GM18502 (cell line): ENCODE data around the gene PRPF38A.
A peak's percentile ranks its signal among the peaks of the same experiment; 100 is the strongest.

Experiments used
- ATAC-seq: cut with Tn5 transposase; IDR thresholded peaks from one replicate; pipeline ENCODE4 v1.9.1; 2021; ENCODE audit warnings: mild to moderate bottlenecking; ENCODE audit not compliant: unreplicated experiment, poor library complexity

PRPF38A gene

DNA sequence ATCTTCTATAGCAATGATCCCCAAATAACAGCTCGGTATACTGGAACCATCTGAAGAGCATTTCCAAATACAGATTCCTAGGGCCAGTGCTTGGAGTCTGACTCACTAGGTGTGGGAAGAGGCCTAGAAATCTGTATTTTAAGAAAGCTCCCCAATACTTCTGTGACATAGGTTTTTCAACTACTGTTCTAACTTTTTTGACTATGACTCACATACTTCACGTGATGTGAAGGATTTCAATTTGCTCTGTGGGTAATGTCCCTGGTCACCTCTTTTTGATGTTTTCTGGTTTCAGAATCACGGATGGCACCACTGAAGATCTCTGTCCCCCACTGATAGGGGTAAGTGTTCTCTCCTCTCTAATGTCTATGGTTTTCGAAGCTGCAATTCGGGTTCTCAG lies 11.2 kb upstream of the PRPF38A start:
- no peak for ATAC-seq

DNA sequence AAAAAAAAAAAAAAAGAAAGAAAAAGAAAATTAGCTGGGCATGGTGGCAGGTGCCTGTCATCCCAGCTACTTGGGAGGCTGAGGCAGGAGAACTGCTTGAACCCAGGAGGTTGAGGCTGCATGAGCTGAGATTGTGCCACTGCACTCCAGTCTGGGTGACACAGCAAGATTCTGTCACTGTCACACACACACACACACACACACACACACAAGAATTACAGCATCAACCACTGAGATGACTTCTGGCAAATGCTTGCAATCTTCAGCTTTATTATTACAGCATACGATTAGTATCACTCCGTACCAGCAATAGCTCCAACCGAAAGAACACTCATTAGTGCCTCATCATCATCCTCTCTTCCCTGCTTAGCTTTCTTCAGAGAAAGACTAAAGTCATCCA lies 4.8 kb upstream of the PRPF38A start:
- no peak for ATAC-seq

DNA sequence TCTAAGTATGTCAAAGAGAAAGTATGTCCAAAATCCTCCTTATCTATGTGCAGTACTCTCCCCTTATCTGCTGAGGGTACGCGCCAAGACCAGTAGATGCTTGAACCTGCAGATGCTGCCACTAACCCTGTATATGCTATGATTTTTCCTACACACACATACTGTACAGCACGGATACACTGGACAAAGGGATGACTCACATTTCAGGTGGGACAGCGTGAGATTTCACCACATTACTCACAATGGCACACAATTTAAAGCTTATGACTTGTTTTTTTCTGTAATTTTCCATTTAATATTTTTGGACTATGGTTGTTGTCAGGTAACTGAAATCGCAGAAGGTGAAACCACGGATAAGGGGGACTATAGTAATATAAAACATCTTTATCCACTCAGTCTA lies 4.3 kb upstream of the PRPF38A start:
- no peak for ATAC-seq

DNA sequence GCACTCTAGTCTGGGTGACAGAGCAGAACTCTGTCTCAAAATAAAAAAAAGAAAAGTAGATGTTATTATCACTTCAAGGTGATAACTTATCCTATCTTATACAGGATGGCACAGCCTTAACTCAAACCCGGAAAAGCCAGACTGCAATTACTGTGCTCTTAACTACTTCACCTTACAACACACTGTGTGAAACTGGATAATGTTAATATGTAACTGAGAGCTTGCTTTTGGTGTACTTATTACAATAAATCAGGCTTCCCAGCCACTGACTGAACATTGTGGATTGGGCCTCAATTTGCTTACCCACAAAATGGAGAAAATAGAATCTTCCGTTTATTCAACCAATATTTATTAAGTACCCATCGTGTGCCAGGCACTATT lies 1.6 kb upstream of the PRPF38A start:
- ATAC-seq = no peak

DNA sequence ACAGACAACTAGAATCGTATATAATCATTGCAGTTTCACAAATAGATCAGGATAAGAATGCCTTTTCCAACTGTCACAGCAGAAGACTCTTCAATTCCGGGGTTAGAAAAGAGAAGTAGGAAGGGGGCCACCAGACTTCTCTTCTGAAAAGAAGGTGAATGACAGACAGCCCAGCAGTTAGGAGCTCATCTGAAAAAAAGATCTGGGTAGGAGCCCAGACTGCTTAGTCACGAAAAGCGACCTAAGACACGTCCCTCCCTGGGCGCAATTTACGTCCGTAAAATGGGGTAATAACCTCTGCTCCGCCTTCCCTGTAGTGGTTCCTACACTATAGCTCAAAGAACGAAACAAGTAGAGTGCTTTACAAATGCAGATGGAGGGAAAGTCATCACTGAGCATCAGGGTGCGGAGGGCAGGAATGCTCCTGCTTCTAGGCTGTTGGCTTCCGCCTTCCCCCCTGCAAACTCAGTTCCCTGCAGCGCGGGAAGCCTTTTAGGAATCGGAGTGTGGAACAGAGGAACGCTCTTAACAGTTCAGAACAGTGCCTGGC lies 761 bp upstream of the PRPF38A start:
- peak; percentile 40 for ATAC-seq

DNA sequence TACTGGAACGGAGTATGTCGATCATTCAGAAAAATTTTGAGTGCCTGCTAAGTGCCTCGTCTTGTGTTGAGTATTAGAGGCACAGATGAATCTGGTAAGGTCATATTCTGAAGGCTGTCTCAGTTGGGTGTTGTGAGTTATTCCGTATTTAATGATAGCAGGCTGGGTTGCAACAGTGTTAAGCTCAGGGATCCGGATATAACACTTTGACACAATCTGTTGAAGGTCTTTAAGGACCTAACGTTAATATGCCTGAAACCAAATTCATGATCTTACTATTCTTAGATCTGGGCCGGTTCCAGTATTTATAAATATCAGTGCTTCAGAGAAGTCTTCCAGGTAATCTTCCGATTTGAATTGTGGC lies 555 bp downstream of the PRPF38A start:
- no peak for ATAC-seq

DNA sequence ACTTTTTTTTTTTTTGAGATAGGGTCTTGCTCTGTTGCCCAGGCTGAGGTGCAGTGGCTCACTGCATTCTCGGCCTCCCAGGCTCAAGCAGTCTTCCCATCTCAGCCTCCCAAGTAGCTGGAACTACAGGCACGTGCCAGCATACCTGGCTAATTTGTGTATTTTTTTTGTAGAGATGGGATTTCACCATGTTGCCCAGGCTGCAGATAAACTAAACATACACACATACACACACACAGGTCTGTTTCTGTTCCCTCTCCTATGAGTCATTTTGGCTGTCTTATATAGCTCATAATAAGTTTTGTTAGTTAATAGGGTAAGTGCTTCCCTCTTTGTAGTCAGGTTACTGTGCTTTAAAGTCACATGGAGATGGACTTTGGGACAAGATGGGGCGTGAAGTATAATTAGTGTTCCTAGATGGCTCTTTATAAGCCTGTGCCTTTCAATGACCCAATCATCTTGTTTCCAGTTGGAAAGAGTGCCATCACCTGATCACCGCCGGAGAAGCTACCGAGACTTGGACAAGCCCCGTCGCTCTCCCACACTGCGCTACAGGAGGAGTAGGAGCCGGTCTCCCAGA lies 9.1 kb downstream of the PRPF38A start:
- no peak for ATAC-seq

DNA sequence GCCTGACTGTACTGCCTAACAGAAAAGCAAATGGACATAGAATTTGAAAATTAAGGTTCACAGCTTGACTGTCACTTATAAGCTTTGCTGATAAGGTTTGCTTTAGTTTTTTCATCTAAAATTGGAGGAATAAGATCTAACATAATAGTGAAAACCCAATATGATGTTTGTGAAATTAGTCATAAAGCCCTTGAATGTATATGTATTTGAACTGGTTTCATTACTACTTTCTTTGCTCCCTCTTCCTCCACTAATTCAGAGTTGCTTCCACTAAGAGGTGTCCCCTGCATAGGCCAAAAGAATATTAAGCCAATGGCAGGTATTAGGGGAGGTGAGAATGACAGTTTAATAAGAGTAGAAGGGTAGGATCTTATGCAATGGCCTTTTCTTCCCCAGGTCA lies 10.5 kb downstream of the PRPF38A start:
- no peak for ATAC-seq

DNA sequence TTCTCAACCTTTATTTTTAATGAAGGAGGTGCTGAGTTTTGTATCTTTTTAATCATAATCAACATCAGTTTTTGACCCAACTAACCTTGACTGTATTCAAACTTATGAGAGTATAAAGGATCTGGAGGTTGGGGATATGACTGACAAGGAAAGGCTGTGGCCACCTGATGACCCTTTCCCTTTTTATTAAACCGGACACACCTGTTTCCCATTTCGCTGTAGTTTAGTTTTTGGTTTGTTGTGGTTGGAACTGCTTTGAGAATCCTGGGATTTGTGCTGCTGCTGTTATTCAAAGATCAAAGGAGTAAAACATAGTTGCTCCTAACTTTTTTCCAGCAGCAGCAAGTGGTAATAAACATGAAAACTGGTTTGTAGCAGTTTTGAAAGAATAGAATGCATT lies 12.4 kb downstream of the PRPF38A start:
- no peak for ATAC-seq

DNA sequence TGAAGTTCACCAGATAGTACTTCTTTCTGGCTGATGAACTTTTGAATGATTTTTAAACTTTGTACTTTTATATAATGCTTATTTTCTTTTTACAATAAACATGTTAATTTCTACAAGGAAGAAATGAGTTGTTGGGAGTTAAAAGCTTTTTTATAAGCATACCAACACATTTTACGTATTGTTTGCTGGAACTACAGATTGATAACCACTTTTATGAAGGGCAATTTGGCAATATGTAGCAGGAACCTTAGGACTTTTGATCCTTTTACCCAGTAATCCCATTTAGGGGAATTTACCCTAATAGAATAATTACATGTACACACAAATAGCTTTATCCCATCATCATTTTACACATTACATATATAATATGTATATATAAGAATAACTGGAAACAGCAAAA lies 16.3 kb downstream of the PRPF38A start:
- no peak for ATAC-seq

DNA sequence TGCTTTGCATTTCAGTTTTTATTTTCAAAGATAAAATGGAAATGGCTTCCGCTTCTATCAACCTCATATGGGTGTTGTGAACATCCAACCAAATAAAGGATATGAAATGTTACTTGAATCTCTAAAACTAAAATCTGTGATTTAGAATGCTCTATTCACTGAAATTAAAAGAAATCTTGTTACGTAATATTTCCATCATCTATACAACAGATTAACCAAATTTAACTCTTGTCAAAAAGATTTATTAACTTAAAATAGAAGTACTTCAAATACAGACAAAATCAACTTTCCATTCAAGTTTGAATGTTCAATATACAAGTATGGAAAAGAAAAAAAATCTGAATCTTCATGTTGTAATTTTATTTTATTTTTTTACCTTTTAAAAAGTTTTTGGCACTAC lies 18.7 kb downstream of the PRPF38A start:
- no peak for ATAC-seq

DNA sequence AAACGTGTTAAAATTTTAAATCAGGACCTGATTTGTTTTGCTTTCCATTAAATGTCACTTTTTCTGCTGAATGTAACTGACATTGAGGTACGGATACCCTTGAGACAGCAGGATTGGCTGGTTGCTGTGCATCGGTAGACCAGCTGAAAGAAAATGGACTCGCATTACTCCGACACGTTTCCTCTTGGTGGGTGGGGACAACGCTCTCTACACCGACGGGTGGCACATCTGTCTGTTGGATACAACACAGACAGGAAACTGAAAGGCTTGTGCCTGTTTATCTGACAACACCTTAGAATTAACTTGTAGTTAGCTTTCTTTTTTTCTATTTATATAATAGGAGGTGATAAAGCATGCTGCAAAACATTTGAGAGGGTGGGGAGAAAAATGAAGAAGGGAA lies 19.4 kb downstream of the PRPF38A start:
- ATAC-seq = no peak

DNA sequence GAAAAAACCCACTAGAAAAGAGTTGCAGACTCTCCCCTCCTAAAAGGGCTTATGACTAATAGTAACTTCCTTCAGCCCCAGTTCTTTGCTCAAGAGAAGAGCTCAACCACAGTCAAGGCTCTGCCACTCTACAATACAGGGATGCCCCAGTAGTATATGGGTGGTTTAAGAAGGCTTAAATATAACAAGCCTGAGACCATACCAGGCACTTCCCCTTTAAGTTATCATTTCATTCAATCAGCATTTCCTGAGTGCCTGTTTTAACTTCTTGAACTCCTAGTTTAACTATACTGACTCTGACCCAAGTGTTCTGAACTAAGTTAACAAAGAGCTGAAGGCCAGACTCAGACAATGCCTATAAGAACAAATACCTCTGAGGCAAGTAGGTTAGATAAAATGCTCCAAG lies 19.8 kb downstream of the PRPF38A start:
- no peak for ATAC-seq

DNA sequence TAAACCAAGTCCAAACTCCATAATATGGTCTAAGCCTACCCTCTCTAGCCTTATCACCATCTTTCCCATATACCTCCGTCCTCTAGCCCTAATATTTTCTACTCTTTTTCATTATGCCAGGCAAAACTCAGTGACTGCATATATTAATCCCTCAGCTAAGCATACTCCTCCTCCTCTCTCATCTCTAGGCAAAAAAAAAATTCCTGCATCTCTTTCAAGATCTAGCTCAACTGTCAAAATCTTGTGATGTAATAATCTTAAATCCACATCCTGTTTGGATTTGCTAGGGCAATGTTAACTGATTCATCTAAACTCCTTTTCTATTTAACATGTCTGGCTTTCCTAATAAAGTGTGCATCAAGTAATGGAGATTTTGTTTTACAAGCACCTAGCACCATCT lies 20.4 kb downstream of the PRPF38A start:
- no peak for ATAC-seq

DNA sequence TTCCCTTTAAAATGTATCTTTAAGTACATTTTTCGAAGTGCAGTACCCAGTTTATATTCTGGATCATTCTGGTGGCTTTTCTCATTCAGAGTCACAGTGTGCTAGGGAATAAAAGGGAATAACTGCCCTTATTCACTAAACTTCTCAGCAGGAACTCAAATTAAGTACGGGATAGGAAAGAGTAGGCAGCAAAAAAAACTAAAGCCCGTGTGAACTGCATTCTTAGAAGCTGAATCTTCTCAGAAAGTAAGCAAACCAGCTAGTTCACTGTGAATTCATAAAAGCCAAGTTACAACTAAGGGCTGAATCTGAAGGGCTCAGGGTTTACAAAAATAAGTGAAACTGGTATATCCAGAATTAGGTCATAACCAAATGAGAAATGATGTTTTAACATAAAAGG lies 22.0 kb downstream of the PRPF38A start:
- no peak for ATAC-seq

DNA sequence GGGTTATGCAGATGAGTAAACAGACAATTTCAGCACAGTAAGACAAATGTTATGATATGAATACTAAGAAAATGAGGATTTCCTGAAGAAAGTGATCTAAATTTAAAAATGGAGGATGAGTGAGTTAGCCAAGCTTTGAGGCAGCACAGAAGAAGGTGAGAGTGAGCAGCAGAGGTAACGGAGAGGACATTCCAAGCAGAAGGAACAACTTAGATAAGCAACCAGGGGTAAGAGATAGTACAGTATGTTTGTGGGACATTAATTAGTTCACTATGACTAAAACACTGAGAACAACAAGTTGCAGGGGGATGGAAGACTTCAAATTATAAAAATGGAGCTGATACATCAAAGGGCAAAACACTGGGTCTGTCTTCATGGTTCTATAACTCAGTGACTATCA lies 22.8 kb downstream of the PRPF38A start:
- ATAC-seq = no peak

DNA sequence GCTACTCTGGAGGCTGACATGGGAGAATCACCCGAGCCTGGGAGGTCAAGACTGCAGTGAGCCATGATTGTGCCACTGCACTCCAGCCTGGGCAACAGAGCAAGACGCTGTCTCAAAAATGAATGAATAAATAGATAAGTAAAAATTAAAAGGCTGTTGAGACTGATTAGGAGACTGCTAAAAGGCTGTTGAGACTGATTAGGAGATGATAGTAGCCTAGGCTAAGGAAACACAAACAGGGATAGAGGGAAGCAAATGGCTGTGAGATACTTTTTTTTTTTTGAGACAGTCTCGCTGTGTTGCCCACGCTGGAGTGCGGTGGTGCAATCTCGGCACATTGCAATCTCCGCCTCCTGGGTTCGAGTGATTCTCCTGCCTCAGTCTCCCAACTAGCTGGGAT lies 28.4 kb downstream of the PRPF38A start:
- ATAC-seq = no peak

DNA sequence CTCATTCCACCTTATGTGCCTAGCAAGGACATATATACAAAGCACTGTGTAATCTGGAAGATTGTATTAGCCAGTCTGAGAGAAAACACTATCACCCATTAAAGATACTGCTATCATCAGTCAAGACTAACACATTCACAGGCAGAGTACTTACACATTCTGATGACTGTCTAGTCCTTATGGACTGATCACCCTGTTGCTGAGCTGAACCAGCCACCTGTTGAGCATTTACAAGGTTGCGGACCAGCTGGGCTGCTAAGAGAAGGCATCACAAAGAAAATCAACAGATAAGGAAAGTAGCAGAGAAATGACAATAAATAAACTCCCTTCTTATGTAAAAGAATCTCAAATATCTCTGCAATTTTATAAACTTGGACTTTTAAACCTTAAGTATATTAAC lies 30.8 kb downstream of the PRPF38A start:
- no peak for ATAC-seq

DNA sequence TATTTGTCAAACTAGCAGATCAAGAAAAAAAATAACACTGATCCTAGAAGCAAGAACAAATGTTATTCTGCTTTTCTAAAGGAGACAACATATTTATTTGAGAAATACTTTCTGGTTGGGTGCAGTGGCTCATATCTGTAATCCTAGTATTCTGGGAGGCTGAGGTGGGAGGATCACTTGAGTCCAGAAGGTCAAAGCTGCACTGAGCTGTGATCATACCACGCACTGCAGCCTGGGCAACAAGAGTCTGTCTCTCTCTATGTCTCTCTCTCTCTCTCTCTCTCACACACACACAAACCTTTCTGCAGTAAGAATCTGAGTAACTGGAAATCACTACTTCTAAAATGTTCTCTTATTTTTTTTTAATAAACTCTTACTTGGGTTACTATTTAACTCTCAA lies 31.2 kb downstream of the PRPF38A start:
- no peak for ATAC-seq

DNA sequence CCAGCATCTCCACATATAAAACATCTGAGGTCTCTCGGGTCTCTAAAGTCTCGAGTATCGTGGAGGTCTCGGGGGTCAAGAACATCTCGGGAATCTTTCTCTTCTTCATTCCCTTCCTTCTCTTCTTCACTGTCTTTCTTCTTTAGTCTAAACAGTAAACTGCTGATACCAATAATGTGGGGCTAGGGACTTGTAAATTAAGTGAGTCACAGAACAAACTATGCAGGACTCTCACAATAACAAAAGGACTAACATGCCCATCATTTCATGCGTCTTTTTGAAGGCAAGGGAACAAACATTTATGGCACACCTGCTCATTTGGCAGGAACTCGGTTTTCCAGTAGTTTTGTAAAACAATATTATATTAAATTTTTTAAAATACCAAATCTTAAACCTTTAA lies 32.4 kb downstream of the PRPF38A start:
- no peak for ATAC-seq

DNA sequence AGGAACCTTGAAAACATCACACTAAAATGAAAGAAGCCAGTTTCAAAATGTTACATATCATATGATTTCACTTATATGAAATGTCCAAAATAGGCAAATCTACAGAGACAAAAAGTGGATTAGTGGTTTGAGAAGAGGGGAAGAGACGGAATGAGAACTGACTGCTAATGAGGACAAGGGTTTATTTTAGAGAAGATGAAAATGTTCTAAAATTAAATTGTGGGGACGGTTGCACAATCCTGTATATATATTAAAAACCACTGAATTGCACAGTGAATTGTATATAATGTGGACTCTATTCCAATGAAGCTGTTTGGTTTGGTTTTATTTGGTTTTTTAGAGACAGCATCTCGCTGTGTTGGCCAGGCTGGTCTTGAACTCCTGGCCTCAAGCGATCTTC lies 35.6 kb downstream of the PRPF38A start:
- ATAC-seq = no peak

DNA sequence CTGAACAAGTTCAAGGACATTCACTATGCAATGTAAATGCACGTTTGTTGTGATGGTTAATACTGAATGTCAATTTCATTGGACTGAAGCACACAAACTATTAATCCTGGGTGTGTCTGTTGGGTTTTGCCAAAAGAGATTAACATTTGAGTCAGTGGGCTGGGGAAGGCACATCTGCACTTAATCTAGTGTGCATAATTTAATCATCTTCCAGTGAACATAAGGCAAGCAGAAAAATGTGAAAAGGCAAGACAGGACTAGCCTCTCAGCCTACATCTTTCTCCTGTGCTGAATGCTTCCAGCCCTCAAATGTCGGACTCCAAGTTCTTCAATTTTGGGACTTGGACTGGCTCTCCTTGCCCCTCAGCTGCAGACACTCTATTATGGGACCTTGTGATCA lies 40.1 kb downstream of the PRPF38A start:
- no peak for ATAC-seq

DNA sequence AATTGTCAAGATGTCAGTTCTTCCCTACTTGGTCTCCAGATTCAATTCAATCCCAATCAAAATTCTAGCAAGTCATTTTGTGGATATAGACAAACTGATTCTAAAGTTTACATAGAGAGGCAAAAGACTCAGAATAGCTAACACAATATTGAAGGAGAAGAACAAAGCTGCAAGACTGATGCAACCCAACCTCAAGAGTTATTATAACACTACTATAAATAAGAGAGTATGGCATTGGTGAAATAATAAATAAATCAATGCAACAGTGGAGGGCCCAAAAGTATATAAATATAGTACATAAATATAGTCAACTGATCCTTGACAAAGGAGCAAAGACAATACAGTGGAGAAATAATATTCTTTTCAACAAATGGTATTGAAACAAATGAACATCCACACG lies 49.7 kb downstream of the PRPF38A start:
- no peak for ATAC-seq
